HG02970 (cell line): ENCODE data around the gene ADAMTS3.

ENCODE experiments used
- ATAC-seq: cut with Tn5 transposase; IDR thresholded peaks from one replicate; pipeline ENCODE4 v1.9.1; 2021; ENCODE audit warnings: mild to moderate bottlenecking, moderate library complexity, moderate number of reproducible peaks; ENCODE audit not compliant: unreplicated experiment, low FRiP score

ADAMTS3 gene

DNA sequence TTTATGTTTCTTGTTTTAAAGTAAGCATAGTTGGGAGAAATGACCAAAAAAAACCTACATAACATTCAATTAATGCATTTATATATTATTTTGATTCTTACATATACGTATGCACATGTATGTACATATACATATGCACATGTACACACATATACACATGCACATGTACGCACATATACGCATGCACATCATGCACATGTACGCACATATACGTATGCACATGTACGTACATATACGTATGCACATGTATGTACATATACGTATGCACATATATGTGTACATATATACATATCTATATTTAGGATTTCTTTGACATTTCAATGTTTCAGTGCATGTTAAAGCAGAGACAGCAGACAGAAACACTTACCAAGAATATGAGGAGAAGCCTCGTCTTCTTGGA lies 263.4 kb downstream of the ADAMTS3 start:
- ATAC-seq, result no peak

DNA sequence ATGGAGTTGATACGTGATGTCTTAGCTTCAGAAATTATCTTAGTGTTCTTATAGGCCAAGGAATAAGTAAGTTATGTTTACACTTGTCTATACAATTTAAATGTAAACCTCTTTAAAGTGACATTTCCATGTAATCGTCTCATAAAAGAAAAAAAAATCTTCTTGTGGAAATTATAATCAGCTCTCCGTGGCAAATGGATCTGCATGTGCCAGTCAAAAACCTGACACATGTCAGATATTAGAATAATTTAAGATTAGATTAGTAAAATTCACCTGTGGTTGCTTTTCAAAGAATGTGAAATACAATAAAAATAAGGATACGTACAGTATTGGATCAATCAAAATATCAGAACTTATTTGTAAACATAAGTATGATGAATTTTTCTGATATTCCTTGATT lies 263.9 kb downstream of the ADAMTS3 start:
- ATAC-seq, result no peak

- ATAC-seq, result peak; percentile 89
These were observed 265.9 kb downstream of the ADAMTS3 start for GRCh38 chr4:72302981-72303704.

- no peak for ATAC-seq
These were observed 267.3 kb downstream of the ADAMTS3 start for GRCh38 chr4:72301759-72302158.

- ATAC-seq, result no peak
These were observed 268.9 kb downstream of the ADAMTS3 start for GRCh38 chr4:72300126-72300525.

DNA sequence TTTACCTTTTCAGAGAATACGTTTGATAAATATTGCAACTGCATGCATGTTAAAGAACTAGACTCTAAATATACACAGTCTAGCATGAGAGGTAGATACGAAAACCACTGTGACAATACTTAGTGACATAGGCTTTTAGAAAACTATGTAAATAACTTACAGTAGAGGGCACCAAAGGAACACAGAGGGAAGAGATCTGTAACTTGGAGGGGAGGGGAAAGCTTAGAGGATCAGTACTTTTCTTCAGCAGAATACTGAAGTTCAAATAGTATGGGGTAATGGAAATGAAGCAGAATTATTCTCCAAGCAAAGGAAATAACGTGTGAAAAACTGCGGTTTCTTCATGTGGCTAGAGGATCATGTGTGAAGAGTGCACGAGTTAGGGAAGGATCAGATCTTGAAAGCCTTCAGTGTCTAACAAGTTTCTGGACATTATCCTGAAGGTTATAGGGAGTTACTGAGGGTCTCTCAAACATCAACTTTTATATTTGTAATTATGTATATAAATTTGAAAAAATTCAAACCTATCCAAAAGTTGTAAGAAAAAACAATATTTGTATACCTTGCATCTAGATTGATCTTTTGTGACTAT lies 273.0 kb downstream of the ADAMTS3 start:
- no peak for ATAC-seq

DNA sequence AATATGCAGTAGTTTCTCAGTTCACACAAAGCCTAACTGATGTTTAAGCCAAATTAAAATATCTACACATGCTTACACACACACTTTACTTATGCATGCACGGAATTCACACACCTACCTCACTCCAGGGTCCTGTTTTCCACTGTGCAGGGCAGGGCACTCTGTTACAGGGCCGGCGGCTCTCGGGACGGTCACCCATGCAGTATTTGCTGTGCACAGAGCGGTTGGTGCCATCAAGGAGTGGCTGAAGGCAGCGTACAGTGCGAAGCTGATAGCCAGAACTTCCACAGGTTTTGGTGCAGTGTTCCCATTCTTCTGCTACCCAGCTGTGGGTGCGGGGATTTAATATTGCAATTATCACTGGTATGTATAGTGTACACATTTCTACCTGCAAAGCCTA lies 278.3 kb downstream of the ADAMTS3 start:
- ATAC-seq, result no peak

GRCh38 chr4:72286910-72287309 lies 282.1 kb downstream of the ADAMTS3 start:
- ATAC-seq, result no peak

DNA sequence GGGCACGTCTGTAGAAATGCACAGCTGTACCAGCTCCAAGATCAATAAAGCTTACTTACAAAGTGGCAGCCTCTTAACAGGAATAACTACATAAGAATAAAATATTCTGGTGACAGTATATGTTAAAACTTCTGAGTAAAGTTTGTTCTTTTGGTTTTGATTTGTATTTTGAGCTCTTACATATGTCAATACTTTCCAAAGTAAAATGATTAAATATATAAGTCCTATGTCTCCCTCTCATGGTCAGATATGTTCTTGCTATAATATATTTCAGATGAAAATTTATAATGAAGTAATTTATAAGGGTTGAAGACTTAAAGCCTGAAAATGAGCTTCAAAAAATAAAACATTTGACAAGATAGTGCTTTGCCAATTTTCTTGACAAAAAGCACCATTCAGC lies 282.8 kb downstream of the ADAMTS3 start:
- ATAC-seq, result no peak

- ATAC-seq, result no peak
These were observed 285.7 kb downstream of the ADAMTS3 start for GRCh38 chr4:72283357-72283756.

DNA sequence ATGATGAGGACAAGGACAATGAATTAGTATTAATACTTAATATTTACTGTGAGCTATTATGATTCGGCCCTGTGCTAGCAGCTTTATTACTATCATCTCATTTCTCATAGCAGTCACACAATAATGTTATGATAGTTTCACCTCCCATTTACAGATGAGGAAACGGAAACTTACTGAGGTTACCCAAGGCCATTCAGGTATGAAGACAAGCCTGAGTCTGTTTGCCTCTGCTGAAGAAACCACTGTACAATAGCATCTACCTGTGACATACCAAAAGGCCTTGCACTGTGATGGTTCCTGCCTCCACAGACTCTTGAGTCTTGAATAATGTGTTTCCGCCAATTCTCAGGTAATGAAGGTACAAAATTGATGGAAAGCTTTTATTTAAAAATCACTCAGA lies 288.8 kb downstream of the ADAMTS3 start:
- no peak for ATAC-seq

DNA sequence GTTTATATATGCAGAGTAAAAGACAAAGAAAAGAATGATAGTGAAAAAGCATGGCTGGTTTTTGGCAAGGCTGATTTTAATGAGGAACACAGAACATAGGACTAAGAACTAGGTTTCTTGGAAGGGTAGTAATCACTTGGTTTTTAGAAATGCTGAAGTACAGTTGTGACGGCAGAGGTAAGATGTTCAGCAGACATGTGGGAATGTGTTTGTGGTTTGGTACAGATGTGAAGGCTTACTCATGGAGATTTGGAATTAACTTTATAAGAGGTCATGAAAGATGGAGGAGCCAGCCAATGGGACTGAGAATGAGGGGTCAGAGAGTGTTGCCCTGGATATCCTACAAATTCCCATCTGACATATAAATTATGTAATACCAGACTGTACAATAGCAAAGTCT lies 293.6 kb downstream of the ADAMTS3 start:
- ATAC-seq, result no peak

- ATAC-seq, result no peak
These were observed 294.8 kb downstream of the ADAMTS3 start for GRCh38 chr4:72274251-72274650.

GRCh38 chr4:72255269-72255668 lies 313.8 kb downstream of the ADAMTS3 start:
- ATAC-seq, result no peak

- no peak for ATAC-seq
These were observed 325.4 kb downstream of the ADAMTS3 start for GRCh38 chr4:72243641-72244040.

DNA sequence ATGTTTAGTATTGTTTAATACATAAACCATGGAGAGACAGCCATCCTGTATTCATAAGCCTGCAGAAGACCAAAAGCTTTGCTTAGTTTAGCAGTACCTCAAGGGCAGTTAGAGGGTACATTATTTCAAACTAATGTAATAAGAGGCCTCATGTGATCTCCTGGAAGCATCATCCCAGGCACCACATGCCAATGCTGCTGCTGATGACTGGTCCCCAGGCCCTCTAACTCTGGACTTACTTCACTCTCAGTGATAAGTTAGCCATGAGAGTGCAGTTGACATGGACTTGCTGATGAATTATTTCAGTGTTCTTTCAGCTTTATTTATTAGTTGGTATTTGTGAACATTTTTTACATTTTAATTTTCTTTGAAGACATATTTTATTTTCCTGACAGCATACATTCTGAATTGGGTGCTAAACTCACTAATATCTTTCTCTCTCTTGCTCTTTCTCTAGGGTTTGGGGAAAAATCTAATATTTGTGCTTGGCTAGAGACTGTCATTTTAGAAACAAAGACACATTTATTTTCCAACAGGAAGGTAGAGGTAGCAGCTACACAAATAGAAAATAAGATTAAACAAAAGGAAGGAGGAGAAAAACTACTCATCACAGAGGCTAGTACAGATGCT lies 329.4 kb downstream of the ADAMTS3 start:
- ATAC-seq, result no peak
